Measurements from ENCODE around the gene RNF225.
"Not testable (repeated sequence)": the region's sequence is repeated elsewhere in the genome, so short reads cannot be mapped to it uniquely, and the experiment has no call there.

DNA sequence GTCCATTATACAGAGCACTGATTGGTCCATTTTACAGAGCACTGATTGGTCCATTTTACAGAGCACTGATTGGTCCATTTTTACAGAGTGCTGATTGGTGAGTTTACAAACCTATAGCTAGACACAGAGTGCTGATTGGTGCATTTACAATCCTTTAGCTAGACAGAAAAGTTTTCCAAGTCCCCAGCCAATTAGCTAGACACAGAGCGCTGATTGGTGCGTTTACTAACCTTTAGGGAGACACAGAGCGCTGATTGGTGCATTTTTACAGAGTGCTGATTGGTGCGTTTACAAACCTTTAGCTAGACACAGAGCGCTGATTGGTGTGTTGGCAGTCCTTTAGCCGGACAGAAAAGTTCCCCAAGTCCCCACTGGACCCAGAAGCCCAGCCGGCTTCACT is 47.5 kb downstream of the RNF225 start:
- not testable (repeated sequence) for TF ChIP-seq YY1 (IDR thresholded peaks at IDR 0.05; ENCODE audit: insufficient read depth, insufficient read length); SUZ12 (IDR thresholded peaks at IDR 0.05; ENCODE audit: extremely low read depth, insufficient read depth, insufficient read length)
